ENCODE data around the gene HECTD2.

DNA sequence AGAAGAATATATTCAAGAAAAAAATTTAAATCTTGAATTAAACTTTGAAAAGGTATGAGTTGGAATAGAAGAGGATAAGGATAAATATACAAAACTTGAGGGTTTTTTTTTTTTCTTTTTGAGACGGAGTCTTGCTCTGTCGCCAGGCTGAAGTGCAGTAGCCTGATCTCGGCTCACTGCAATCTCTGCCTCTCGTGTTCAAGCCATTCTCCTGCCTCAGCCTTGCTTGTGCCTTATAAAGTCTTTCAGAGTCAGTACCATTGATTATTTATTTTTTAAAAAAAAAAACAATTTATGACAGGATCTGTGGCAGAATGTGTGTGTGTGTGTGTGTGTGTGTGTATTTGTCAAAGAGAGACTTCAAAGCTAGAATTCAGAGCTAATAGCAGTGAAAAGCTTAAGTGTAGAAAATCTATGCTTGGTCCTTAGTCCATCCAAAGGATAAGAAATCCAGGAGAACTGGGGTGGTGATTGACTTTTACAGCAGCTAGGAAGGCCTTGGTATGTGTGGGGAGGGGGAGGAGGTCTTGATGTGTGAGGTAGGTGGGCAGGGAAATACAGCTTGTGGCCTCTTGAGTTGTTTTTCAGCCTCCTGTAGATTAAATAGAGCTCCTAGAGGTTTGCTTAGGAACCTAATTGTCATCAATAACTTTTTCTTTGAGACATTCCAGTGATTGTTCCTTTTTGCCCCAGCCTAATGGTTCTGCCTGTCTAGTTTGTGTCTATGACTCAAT is 2.4 kb downstream of the HECTD2 start:
- TF ChIP-seq, protein P1, sequence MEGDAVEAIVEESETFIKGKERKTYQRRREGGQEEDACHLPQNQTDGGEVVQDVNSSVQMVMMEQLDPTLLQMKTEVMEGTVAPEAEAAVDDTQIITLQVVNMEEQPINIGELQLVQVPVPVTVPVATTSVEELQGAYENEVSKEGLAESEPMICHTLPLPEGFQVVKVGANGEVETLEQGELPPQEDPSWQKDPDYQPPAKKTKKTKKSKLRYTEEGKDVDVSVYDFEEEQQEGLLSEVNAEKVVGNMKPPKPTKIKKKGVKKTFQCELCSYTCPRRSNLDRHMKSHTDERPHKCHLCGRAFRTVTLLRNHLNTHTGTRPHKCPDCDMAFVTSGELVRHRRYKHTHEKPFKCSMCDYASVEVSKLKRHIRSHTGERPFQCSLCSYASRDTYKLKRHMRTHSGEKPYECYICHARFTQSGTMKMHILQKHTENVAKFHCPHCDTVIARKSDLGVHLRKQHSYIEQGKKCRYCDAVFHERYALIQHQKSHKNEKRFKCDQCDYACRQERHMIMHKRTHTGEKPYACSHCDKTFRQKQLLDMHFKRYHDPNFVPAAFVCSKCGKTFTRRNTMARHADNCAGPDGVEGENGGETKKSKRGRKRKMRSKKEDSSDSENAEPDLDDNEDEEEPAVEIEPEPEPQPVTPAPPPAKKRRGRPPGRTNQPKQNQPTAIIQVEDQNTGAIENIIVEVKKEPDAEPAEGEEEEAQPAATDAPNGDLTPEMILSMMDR (IDR thresholded peaks at IDR 0.05): no peak
- no peak for TF ChIP-seq ZFX (IDR thresholded peaks at IDR 0.05; ENCODE audit: borderline replicate concordance)
